ENCODE data around the gene AIP.
"Not testable (repeated sequence)": the region's sequence is repeated elsewhere in the genome, so short reads cannot be mapped to it uniquely, and the experiment has no call there.

AIP gene

GRCh38 chr11:67449116-67449844, 33.5 kb upstream of the AIP start:
- DNase-seq (ENCODE audit: low read depth) = no peak

DNA sequence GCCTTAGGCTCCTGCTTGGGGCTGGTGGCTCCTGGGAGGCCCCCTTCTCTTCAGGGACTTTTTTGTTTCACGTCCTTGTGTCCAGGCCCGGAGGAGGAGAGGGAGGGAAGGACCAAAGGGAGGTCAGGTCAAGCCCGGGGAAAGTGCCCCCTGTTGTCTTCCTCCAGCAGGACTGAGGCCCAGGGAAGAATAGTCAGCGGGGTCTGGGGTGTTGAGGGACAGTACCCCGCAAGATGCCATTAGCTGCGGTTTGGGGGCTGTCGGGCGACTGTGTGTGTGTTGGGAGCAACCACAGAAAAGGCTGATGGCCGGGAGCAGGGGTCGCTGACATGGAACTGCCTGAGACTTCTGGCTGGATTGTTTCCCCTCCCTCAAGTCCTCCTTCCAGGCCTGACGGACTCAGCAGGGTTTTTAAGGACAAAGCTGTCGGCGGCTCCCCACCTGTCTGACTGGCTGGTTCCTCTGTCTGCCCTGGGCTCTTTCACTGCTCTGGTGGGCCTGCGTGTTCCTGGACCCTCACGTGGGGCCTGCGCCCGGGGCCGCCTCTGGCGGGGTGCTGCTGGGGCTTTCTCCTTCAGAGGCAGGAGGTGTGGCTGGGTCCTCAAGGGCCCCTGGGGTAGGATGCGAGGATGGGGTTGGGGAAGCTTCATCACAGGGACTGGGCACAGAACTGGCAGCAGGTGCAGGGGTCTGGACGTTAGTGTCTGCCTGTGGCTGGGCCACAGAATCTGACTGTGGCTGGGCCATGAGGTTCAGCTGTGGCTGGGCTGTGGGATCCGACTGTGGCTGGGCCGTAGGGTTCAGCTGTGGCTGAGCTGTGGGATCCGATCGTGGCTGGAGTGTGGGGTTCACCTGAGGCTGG, 31.8 kb upstream of the AIP start:
- no peak for DNase-seq (ENCODE audit: low read depth)

GRCh38 chr11:67451658-67451976, 31.2 kb upstream of the AIP start:
- no peak for DNase-seq (ENCODE audit: low read depth)

DNA sequence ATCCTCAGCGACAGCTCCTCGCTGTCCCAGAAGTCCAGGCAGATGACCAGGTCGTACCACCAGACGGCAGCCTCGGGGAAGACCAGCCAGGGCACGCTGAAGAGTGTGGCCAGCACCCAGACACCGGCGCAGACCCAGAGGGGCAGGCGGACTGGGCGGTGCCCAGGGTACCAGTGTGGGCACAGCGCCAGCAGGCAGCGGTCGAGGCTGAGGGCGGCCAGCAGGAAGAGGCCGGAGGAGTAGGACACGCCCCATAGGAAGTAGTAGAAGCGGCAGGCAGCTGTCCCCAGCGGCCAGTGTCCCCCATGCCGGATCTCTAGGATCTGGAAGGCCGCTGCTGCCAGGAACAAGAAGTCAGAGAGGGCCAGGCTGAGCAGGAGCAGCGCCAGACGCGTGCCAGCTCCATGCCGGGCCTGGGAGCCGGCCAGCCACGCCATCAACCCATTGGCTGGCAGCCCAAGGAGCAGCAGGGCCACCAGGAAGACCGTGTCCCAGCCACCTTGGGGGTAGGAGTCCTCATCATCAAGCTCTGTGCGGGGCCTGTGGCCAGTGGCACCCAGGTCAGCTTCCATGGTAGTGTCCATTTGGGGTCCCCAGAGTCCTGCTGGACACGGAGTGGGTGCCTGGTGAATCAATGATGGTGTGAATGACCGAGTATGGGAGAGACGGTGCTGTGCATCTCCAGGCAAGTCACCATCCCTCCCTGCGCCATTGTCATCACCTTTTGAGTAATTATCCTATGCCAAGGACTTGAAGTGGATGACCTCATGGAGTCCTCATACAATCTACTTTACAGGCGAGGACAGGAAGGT, 30.5 kb upstream of the AIP start, which contains the start of gene GPR152:
GPR152 (minus strand) TSS at position 589 of the 812 bp plus-strand sequence; CDS start at position 584, 5 bp downstream.
- no peak for DNase-seq (ENCODE audit: low read depth)

DNA sequence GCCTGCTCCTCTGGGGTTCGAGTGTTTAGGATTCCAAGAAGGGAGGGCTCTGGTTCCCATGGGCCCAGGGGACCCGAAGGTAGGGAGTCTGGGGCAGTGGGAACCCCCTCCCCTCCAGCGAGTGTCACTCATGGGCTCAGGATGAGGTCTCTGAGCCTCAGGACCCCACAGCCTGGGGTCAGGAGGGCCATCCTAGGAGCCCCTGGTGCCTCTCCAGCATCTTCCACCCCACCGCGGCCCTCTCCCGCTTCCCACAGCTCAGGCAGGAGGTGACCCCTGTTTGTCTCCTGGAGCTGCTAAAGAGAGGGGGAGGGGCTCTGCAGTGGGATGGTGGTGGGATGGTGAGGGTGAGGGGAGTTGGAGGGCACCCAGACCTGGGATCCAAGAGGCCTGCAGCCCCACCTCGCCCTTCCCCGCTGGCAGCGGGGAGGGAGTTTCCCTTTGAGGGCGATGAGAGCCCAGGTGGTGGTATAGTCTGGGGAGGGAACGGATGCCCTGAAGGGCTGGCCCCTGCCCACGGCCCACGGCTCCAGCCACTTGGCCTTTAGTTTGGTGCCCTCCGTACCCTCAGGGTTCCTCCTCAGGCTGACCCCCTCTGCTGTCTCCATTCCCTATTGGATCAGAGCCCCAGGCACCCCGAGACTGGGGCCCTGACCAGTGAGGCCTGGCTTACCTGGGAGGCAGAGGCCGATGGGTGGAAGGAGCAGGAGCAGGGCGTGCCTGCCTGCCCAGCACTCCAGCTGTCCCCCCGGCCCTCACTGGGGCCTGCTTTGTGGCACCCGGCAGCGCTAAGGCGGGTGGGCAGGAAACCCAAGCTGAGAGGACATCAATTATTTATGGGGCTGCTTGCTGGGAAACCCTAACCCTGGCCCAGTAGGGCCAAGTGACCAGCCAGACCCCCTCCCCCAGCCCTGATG, 28.8 kb upstream of the AIP start:
- no peak for DNase-seq (ENCODE audit: low read depth)

DNA sequence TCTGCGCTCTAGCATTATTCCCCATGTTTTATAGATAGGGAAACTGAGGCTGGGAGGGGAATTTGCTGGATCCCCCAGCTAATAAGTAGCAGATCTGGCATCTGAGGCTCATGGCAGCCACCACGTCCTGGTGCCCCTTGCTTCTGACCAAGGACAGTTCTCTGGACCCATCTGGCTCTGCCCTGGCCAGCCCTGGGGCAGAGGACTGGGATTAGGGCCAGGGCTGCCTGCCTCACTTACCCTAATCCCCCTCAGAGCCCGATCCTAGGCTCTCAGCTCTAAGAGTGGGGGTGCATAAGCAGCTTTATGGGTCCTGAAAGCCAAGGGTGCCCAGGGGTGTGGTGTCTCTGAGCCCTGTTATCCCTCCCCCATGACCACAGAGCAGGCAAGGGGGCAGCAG, 27.8 kb upstream of the AIP start, which contains the start of gene CABP4:
CABP4 (plus strand) TSS at position 301 of the 400 bp plus-strand sequence; CDS start at position 371, 70 bp downstream.
- no peak for DNase-seq (ENCODE audit: low read depth)

- no peak for DNase-seq (ENCODE audit: low read depth)
These were observed 26.6 kb upstream of the AIP start for GRCh38 chr11:67456068-67456705.

GRCh38 chr11:67457453-67457852, 25.4 kb upstream of the AIP start:
- DNase-seq (ENCODE audit: low read depth) = no peak

GRCh38 chr11:67458266-67458665, 24.6 kb upstream of the AIP start:
- DNase-seq (ENCODE audit: low read depth) = no peak

GRCh38 chr11:67463186-67463585, 19.6 kb upstream of the AIP start:
- no peak for DNase-seq (ENCODE audit: low read depth)

GRCh38 chr11:67463680-67464410, 19.0 kb upstream of the AIP start:
- peak; percentile 44 for DNase-seq (ENCODE audit: low read depth)

GRCh38 chr11:67464411-67465188, 18.2 kb upstream of the AIP start:
- peak; percentile 78 for DNase-seq (ENCODE audit: low read depth)

DNA sequence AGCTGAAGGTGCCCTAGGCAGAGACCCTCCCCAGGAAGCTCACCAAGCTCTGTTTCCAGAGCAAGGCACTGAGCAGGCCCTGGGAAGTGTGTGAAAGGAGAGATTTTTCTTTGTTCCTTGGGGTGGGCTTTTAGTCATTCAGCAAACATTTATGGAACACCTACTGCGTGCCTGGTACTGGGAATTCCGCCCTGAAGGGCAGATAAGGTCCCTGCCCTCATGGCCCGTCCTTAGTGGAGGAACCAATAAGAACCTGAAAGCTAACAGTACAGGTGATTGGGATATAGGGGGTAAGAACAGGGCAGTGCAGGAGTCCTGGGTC, 17.7 kb upstream of the AIP start:
- peak; percentile 40 for DNase-seq (ENCODE audit: low read depth)

GRCh38 chr11:67465530-67465929, 17.3 kb upstream of the AIP start:
- DNase-seq (ENCODE audit: low read depth) = not testable (repeated sequence)

GRCh38 chr11:67466367-67466766, 16.5 kb upstream of the AIP start:
- no peak for DNase-seq (ENCODE audit: low read depth)

GRCh38 chr11:67466962-67467771, 15.7 kb upstream of the AIP start:
- no peak for DNase-seq (ENCODE audit: low read depth)

GRCh38 chr11:67468056-67468455, 14.8 kb upstream of the AIP start:
- DNase-seq (ENCODE audit: low read depth) = no peak

DNA sequence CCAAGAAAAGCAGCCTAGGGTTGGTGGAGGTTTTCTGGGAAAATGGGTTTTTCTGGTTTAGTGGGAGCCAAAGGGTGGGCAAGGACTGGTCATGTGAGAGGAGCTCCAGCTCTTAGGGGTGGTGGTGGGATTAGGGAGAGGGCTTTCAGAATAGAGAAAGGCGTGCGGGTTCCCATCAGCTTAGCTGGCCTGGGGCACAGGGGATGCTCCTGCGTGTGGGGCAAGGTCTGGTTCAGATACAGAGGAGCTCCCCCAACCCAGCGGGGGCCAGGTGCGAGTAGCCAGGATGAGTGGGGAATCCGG, 14.4 kb upstream of the AIP start:
- DNase-seq (ENCODE audit: low read depth) = no peak

Measured in amniotic epithelial cell (primary cell).